Mesenchymal stem cell (in vitro differentiated cells and primary cell): Measurements from ENCODE around the gene AKAP6.

Experiments used
- DNase-seq: peaks from one replicate; pipeline ENCODE4 v3.0.0-alpha.2; 2013
- H2AFZ ChIP-seq: one replicate; pipeline ENCODE4 v1.6.1; 2013; ENCODE audit warnings: low read depth, mild to moderate bottlenecking, control low read depth, inconsistent platforms, low read length, moderate library complexity
- H2AK5ac ChIP-seq: 2 replicates; pipeline ENCODE4 v1.6.1; 2013; ENCODE audit warnings: low read length, moderate library complexity, mild to moderate bottlenecking, inconsistent platforms; ENCODE audit not compliant: severe bottlenecking
- H2BK120ac ChIP-seq: one replicate; pipeline ENCODE4 v1.6.1; 2013; ENCODE audit warnings: low read depth, mild to moderate bottlenecking, inconsistent platforms, low read length, moderate library complexity
- H2BK12ac ChIP-seq, 2 experiments: one replicate each; pipeline ENCODE4 v1.6.1; 2013; ENCODE audit warnings: inconsistent platforms in 2 of 2, low read length in 2 of 2, mild to moderate bottlenecking in 2 of 2, moderate library complexity in 2 of 2, control low read depth in 1 of 2
- H2BK15ac ChIP-seq: one replicate; pipeline ENCODE4 v1.6.1; 2013; ENCODE audit warnings: mild to moderate bottlenecking, low read depth, inconsistent platforms; ENCODE audit not compliant: poor library complexity, severe bottlenecking
- H2BK5ac ChIP-seq: 2 replicates; pipeline ENCODE4 v1.6.1; 2013; ENCODE audit warnings: low read depth, mild to moderate bottlenecking, low read length, control low read depth, inconsistent platforms; ENCODE audit not compliant: poor library complexity, severe bottlenecking
- H3K14ac ChIP-seq, 2 experiments: one replicate each; pipeline ENCODE4 v1.6.1; 2013; ENCODE audit warnings: inconsistent platforms in 2 of 2, low read length in 2 of 2, control low read depth in 1 of 2, mild to moderate bottlenecking in 1 of 2, moderate library complexity in 1 of 2
- H3K18ac ChIP-seq, 2 experiments: one replicate each; pipeline ENCODE4 v1.6.1; 2013; ENCODE audit warnings: inconsistent platforms in 2 of 2, low read length in 2 of 2, control low read depth in 1 of 2, low read depth in 1 of 2, mild to moderate bottlenecking in 1 of 2
- H3K23ac ChIP-seq, 2 experiments: one replicate each; pipeline ENCODE4 v1.6.1; 2013; ENCODE audit warnings: inconsistent platforms in 2 of 2, low read length in 2 of 2, mild to moderate bottlenecking in 2 of 2, moderate library complexity in 2 of 2, control low read depth in 1 of 2
- H3K27ac ChIP-seq: 2 replicates; pipeline ENCODE4 v1.5.1; 2013; ENCODE audit warnings: mild to moderate bottlenecking, moderate library complexity, low read length, control low read depth, inconsistent platforms; ENCODE audit not compliant: poor library complexity, severe bottlenecking
- H3K27me3 ChIP-seq, 2 experiments: 2 replicates each; pipeline versions ENCODE4 v1.6.1 to v1.7.0; 2013; ENCODE audit warnings: low read length in 2 of 2, mild to moderate bottlenecking in 2 of 2, moderate library complexity in 2 of 2, control low read depth in 1 of 2, inconsistent platforms in 1 of 2; ENCODE audit not compliant: control insufficient read depth in 1 of 2, insufficient read depth in 1 of 2
- H3K36me3 ChIP-seq, 2 experiments: 2 replicates each; pipeline versions ENCODE4 v1.6.1 to v1.7.0; 2013; ENCODE audit warnings: low read length in 2 of 2, control low read depth in 1 of 2, inconsistent platforms in 1 of 2, low read depth in 1 of 2, mild to moderate bottlenecking in 1 of 2; ENCODE audit not compliant: insufficient read depth in 2 of 2, control insufficient read depth in 1 of 2
- H3K4ac ChIP-seq, 2 experiments: one replicate each; pipeline ENCODE4 v1.6.1; 2013; ENCODE audit warnings: inconsistent platforms in 2 of 2, low read length in 2 of 2, mild to moderate bottlenecking in 2 of 2, moderate library complexity in 2 of 2, control low read depth in 1 of 2, low read depth in 1 of 2
- H3K4me1 ChIP-seq: 2 replicates; pipeline ENCODE4 v1.6.1; 2013; ENCODE audit warnings: low read depth, low read length, control low read depth; ENCODE audit not compliant: control insufficient read depth, insufficient read depth
- H3K4me2 ChIP-seq: 2 replicates; pipeline ENCODE4 v1.6.1; 2013; ENCODE audit warnings: low read length, mild to moderate bottlenecking, inconsistent platforms; ENCODE audit not compliant: poor library complexity, severe bottlenecking
- H3K4me3 ChIP-seq, 2 experiments: 2 replicates each; pipeline versions ENCODE4 v1.5.1 to v1.7.0; 2013; ENCODE audit warnings: low read length in 2 of 2, mild to moderate bottlenecking in 2 of 2, control low read depth in 1 of 2, low read depth in 1 of 2; ENCODE audit not compliant: insufficient read depth in 1 of 2
- H3K79me1 ChIP-seq: replicated peaks from 2 replicates; pipeline ENCODE4 v1.6.1; 2013; ENCODE audit warnings: mild to moderate bottlenecking, control low read depth, low read length, inconsistent platforms; ENCODE audit not compliant: poor library complexity, severe bottlenecking
- H3K9ac ChIP-seq: 2 replicates; pipeline ENCODE4 v1.7.0; 2013; ENCODE audit warnings: mild to moderate bottlenecking, low read length, moderate library complexity
- H3K9me3 ChIP-seq: 2 replicates; pipeline ENCODE4 v1.7.0; 2013; ENCODE audit warnings: mild to moderate bottlenecking, low read length; ENCODE audit not compliant: control insufficient read depth
- H4K8ac ChIP-seq: one replicate; pipeline ENCODE4 v1.6.1; 2013; ENCODE audit warnings: inconsistent platforms, mild to moderate bottlenecking, low read length, moderate library complexity
- H4K91ac ChIP-seq: one replicate; pipeline ENCODE4 v1.6.1; 2013; ENCODE audit warnings: mild to moderate bottlenecking, low read length, inconsistent platforms
- WGBS: methylation state at CpG from one replicate; pipeline ENCODE4 v1.1.7; 2013; ENCODE audit warnings: mixed read lengths; 5-methylcytosine and 5-hydroxymethylcytosine counted together

Gene AKAP6

GRCh38 chr14:32381869-32382268, 52.8 kb downstream of the AKAP6 start:
- no peak overlapping the region for H3K4ac ChIP-seq
- H3K27me3 ChIP-seq: no peaks in the 10 kb centered on the region
- no peaks in the 10 kb centered on the region for H3K36me3 ChIP-seq
- H2AFZ ChIP-seq: no peak overlapping the region
- H3K4me3 ChIP-seq: no peak overlapping the region
- H3K4me2 ChIP-seq: no peak overlapping the region
- no peak for DNase-seq
- H3K18ac ChIP-seq: no peak overlapping the region
- no peak overlapping the region for H3K23ac ChIP-seq
- H3K9me3 ChIP-seq: no peaks in the 10 kb centered on the region
- H2BK120ac ChIP-seq: no peak overlapping the region
- H3K4me1 ChIP-seq: no peaks in the 10 kb centered on the region
- no peak overlapping the region for H2BK5ac ChIP-seq
- no peak overlapping the region for H4K8ac ChIP-seq
- H3K79me1 ChIP-seq: no peaks in the 10 kb centered on the region
- no peak overlapping the region for H3K27ac ChIP-seq
- WGBS: 92% methylated on average over 2 of the region's 2 CpGs
- no peak overlapping the region for H3K9ac ChIP-seq
- no peak overlapping the region for H3K14ac ChIP-seq
- no peak overlapping the region for H2BK12ac ChIP-seq
- no peak overlapping the region for H4K91ac ChIP-seq
- H2BK15ac ChIP-seq: no peak overlapping the region
- H2AK5ac ChIP-seq: no peak overlapping the region

- no peak overlapping the region for H2BK120ac ChIP-seq
- no peak overlapping the region for H2AK5ac ChIP-seq
- H4K91ac ChIP-seq: no peak overlapping the region
- no peaks in the 10 kb centered on the region for H3K4me1 ChIP-seq
- H3K4me3 ChIP-seq: no peak overlapping the region
- no peak overlapping the region for H3K4ac ChIP-seq
- H3K9me3 ChIP-seq: no peaks in the 10 kb centered on the region
- H3K79me1 ChIP-seq: no peaks in the 10 kb centered on the region
- H3K27me3 ChIP-seq: no peaks in the 10 kb centered on the region
- H3K18ac ChIP-seq: no peak overlapping the region
- no peak overlapping the region for H3K14ac ChIP-seq
- DNase-seq: no peak
- WGBS: no CpG with 5 or more reads among the region's 1 CpG
- no peak overlapping the region for H3K9ac ChIP-seq
- H3K27ac ChIP-seq: no peak overlapping the region
- H3K23ac ChIP-seq: no peak overlapping the region
- no peak overlapping the region for H3K4me2 ChIP-seq
- H3K36me3 ChIP-seq: no peaks in the 10 kb centered on the region
- H2BK15ac ChIP-seq: no peak overlapping the region
- no peak overlapping the region for H4K8ac ChIP-seq
- no peak overlapping the region for H2BK12ac ChIP-seq
- H2BK5ac ChIP-seq: no peak overlapping the region
- H2AFZ ChIP-seq: no peak overlapping the region
These were observed 53.6 kb downstream of the AKAP6 start for GRCh38 chr14:32382704-32383103.

- no peak overlapping the region for H3K9ac ChIP-seq
- H2BK15ac ChIP-seq: no peak overlapping the region
- no peaks in the 10 kb centered on the region for H3K9me3 ChIP-seq
- H3K4me1 ChIP-seq: no peaks in the 10 kb centered on the region
- H2AK5ac ChIP-seq: no peak overlapping the region
- WGBS: 99% methylated on average over 2 of the region's 3 CpGs
- H3K27ac ChIP-seq: no peak overlapping the region
- no peak overlapping the region for H4K91ac ChIP-seq
- H3K18ac ChIP-seq: no peak overlapping the region
- H3K4ac ChIP-seq: no peak overlapping the region
- no peak overlapping the region for H2AFZ ChIP-seq
- H4K8ac ChIP-seq: no peak overlapping the region
- H3K36me3 ChIP-seq: no peaks in the 10 kb centered on the region
- H2BK120ac ChIP-seq: no peak overlapping the region
- H3K23ac ChIP-seq: no peak overlapping the region
- no peak overlapping the region for H2BK5ac ChIP-seq
- no peak overlapping the region for H3K4me2 ChIP-seq
- no peak for DNase-seq
- H3K79me1 ChIP-seq: no peaks in the 10 kb centered on the region
- no peak overlapping the region for H3K4me3 ChIP-seq
- H3K14ac ChIP-seq: no peak overlapping the region
- no peaks in the 10 kb centered on the region for H3K27me3 ChIP-seq
- no peak overlapping the region for H2BK12ac ChIP-seq
These were observed 54.4 kb downstream of the AKAP6 start for GRCh38 chr14:32383364-32384009.

GRCh38 chr14:32384464-32384863, 55.4 kb downstream of the AKAP6 start:
- no peak for DNase-seq
- H4K91ac ChIP-seq: no peak overlapping the region
- no peak overlapping the region for H3K4me2 ChIP-seq
- H3K27me3 ChIP-seq: no peaks in the 10 kb centered on the region
- no peak overlapping the region for H3K14ac ChIP-seq
- no peaks in the 10 kb centered on the region for H3K4me1 ChIP-seq
- H3K79me1 ChIP-seq: no peaks in the 10 kb centered on the region
- no peak overlapping the region for H2BK5ac ChIP-seq
- H3K23ac ChIP-seq: no peak overlapping the region
- H4K8ac ChIP-seq: no peak overlapping the region
- H2BK15ac ChIP-seq: no peak overlapping the region
- H2BK120ac ChIP-seq: no peak overlapping the region
- no peak overlapping the region for H3K4me3 ChIP-seq
- H3K36me3 ChIP-seq: no peaks in the 10 kb centered on the region
- H3K9me3 ChIP-seq: peaks cover 8% of the 10 kb centered on the region
- no peak overlapping the region for H2AK5ac ChIP-seq
- no peak overlapping the region for H3K27ac ChIP-seq
- no peak overlapping the region for H3K4ac ChIP-seq
- H3K18ac ChIP-seq: no peak overlapping the region
- no peak overlapping the region for H2AFZ ChIP-seq
- H3K9ac ChIP-seq: no peak overlapping the region
- WGBS: 89% methylated on average over 2 of the region's 2 CpGs
- H2BK12ac ChIP-seq: no peak overlapping the region
